ENCODE data around the gene MAD2L1BP. TPM values are rescaled to one million over a fixed set of nuclear protein-coding genes. Genes with fewer than 3 reads are reported as not detected.

Gene MAD2L1BP
- total RNA-seq, 1 experiment from 2014 or later: 36.6 TPM

- no peaks in the 10 kb centered on the region for H3K4me1 ChIP-seq (ENCODE audit: control insufficient read depth in 1 of 2, insufficient read depth in 2 of 2, low read length in 2 of 2)
- ATAC-seq (no peak), DNase-seq (ENCODE audit: low read depth, low spot score) (no peak)
- ChIA-PET CTCF (interaction anchor here (1.4 kb wide), 1 partner anchor 13 kb away, joined by 4 read pairs; no protein-coding TSS in a partner anchor), POLR2A (no interaction called here), RAD21 (ENCODE audit: low non-redundant PET in 1 of 2, low total read pairs in 2 of 2, uncharacterized antibody in 2 of 2, unreplicated experiment in 2 of 2) (no interaction called here)
- intact Hi-C loops (cut with micrococcal nuclease): no loop called here
- H3K27ac ChIP-seq (ENCODE audit: low read depth, low read length): no peak overlapping the region
- H3K9ac ChIP-seq (ENCODE audit: low read length): no peak overlapping the region
- peaks cover 23 to 37% of the 10 kb centered on the region in 2 experiments; a peak in 3 of 4 replicates for H3K36me3 ChIP-seq (ENCODE audit: control insufficient read depth in 1 of 2, insufficient read depth in 2 of 2, low read length in 2 of 2)
- H2AFZ ChIP-seq (ENCODE audit: low read depth, low read length, poor library complexity, severe bottlenecking): no peak overlapping the region
- no peak for TF ChIP-seq CEBPB (IDR thresholded peaks at IDR 0.05; ENCODE audit: low read depth)
- TF ChIP-seq EZH2phosphoT487 (IDR thresholded peaks at IDR 0.05; ENCODE audit: borderline replicate concordance): no peak
- no peak overlapping the region for H3K4me2 ChIP-seq (ENCODE audit: low read length)
- no TSS peak for BruUV-seq (replicated peaks)
- no peak overlapping the region for H3K4me3 ChIP-seq (replicated peaks in 1 of 2; ENCODE audit: low read depth in 1 of 2, low read length in 2 of 2)
- no peaks in the 10 kb centered on the region for H4K20me1 ChIP-seq (ENCODE audit: insufficient read depth)
- no peaks in the 10 kb centered on the region for H3K9me3 ChIP-seq (ENCODE audit: control insufficient read depth in 1 of 2, insufficient read depth in 1 of 2, low read depth in 1 of 2, low read length in 2 of 2)
- peaks cover 62% of the 10 kb centered on the region for H3K79me2 ChIP-seq (ENCODE audit: insufficient read depth, low read length)
- H3K27me3 ChIP-seq (ENCODE audit: insufficient read depth, low read length): no peaks in the 10 kb centered on the region
- no peaks in the 10 kb centered on the region for H3K9me2 ChIP-seq (ENCODE audit: insufficient read depth)
Observed at GRCh38 chr6:43680308-43681200, 44.9 kb downstream of the MAD2L1BP start.

GRCh38 chr6:43681303-43681702 lies 45.7 kb downstream of the MAD2L1BP start:
- ChIA-PET RAD21 (ENCODE audit: low non-redundant PET in 1 of 2, low total read pairs in 2 of 2, uncharacterized antibody in 2 of 2, unreplicated experiment in 2 of 2) (no interaction called here), POLR2A (no interaction called here), CTCF (interaction anchor here (1.4 kb wide), 1 partner anchor 14 kb away, joined by 4 read pairs; no protein-coding TSS in a partner anchor)
- H3K36me3 ChIP-seq (ENCODE audit: control insufficient read depth in 1 of 2, insufficient read depth in 2 of 2, low read length in 2 of 2): peaks cover 20 to 37% of the 10 kb centered on the region in 2 experiments; a peak in 3 of 4 replicates
- no peak for TF ChIP-seq RAD21 (IDR thresholded peaks at IDR 0.05; ENCODE audit: low read depth)
- no peak for TF ChIP-seq JUND (IDR thresholded peaks at IDR 0.05)
- no peak for TF ChIP-seq POLR2AphosphoS5 (IDR thresholded peaks at IDR 0.05; ENCODE audit: low read depth, low read length)
- no peak for TF ChIP-seq ZFX (IDR thresholded peaks at IDR 0.05)
- no peak for TF ChIP-seq MAX (IDR thresholded peaks at IDR 0.05)
- TF ChIP-seq SP1 (IDR thresholded peaks at IDR 0.05; ENCODE audit: low read depth): no peak
- no peak for TF ChIP-seq ATF3 (IDR thresholded peaks at IDR 0.05)
- no peak for TF ChIP-seq POLR2A (IDR thresholded peaks at IDR 0.05; ENCODE audit: borderline replicate concordance, extremely low read depth, insufficient read depth, insufficient read length)
- TF ChIP-seq EZH2 (IDR thresholded peaks at IDR 0.05): no peak
- no peak for TF ChIP-seq TCF7L2 (IDR thresholded peaks at IDR 0.05; ENCODE audit: borderline replicate concordance, extremely low read depth, insufficient read depth, insufficient read length)
- TF ChIP-seq CTCF (IDR thresholded peaks at IDR 0.05 in 2 of 3, conservative IDR thresholded peaks at IDR 0.05 in 1 of 3; ENCODE audit: borderline replicate concordance in 1 of 3, insufficient read depth in 1 of 3, low read depth in 2 of 3, low read length in 2 of 3): no peak
- no peaks in the 10 kb centered on the region for H3K27me3 ChIP-seq (ENCODE audit: insufficient read depth, low read length)
- H3K4me3 ChIP-seq (replicated peaks in 1 of 2; ENCODE audit: low read depth in 1 of 2, low read length in 2 of 2): no peak overlapping the region
- no peak for DNase-seq (ENCODE audit: low read depth, low spot score)
- ATAC-seq: no peak
- peaks cover 70% of the 10 kb centered on the region for H3K79me2 ChIP-seq (ENCODE audit: insufficient read depth, low read length)
- H4K20me1 ChIP-seq (ENCODE audit: insufficient read depth): no peaks in the 10 kb centered on the region; the same call in 1 of the 2 replicates
- H3K4me1 ChIP-seq (ENCODE audit: control insufficient read depth in 1 of 2, insufficient read depth in 2 of 2, low read length in 2 of 2): peaks cover 4 to 5% of the 10 kb centered on the region in 2 experiments; a peak in 3 of 4 replicates
- no peak overlapping the region for H3K4me2 ChIP-seq (ENCODE audit: low read length)
- no peak overlapping the region for H3K9ac ChIP-seq (ENCODE audit: low read length)
- no peak overlapping the region for H2AFZ ChIP-seq (ENCODE audit: low read depth, low read length, poor library complexity, severe bottlenecking)
- no peaks in the 10 kb centered on the region for H3K9me2 ChIP-seq (ENCODE audit: insufficient read depth)
- intact Hi-C loops (cut with micrococcal nuclease): no loop called here
- no peaks in the 10 kb centered on the region for H3K9me3 ChIP-seq (ENCODE audit: control insufficient read depth in 1 of 2, insufficient read depth in 1 of 2, low read depth in 1 of 2, low read length in 2 of 2)
- BruUV-seq (replicated peaks): no TSS peak
- H3K27ac ChIP-seq (ENCODE audit: low read depth, low read length): no peak overlapping the region
